Type B pancreatic cell (in vitro differentiated cells): ENCODE results near the gene CRK. TPM values are rescaled to one million over a fixed set of nuclear protein-coding genes. Genes with fewer than 3 reads are reported as not detected.
A peak's percentile ranks its signal among the peaks of the same experiment; 100 is the strongest.
"Not testable (repeated sequence)": the region's sequence is repeated elsewhere in the genome, so short reads cannot be mapped to it uniquely, and the experiment has no call there.

Experiments
- DNase-seq: peaks from one replicate; pipeline ENCODE4 v3.0.0; 2021; ENCODE audit warnings: mixed read lengths; ENCODE audit not compliant: unreplicated experiment; ENCODE audit errors: extremely low spot score
- H3K27ac Mint-ChIP-seq: 2 replicates; pipeline ENCODE4 v1.8.0; 2021; ENCODE audit warnings: mild to moderate bottlenecking, mixed read lengths
- H3K27me3 Mint-ChIP-seq: 2 replicates; pipeline ENCODE4 v1.8.0; 2021; ENCODE audit warnings: mixed read lengths
- H3K36me3 Mint-ChIP-seq: 2 replicates; pipeline ENCODE4 v1.8.0; 2021; ENCODE audit warnings: mixed read lengths
- H3K4me1 Mint-ChIP-seq: one replicate; pipeline ENCODE4 v1.8.0; 2021; ENCODE audit warnings: mixed read lengths; ENCODE audit not compliant: unreplicated experiment
- H3K4me3 Mint-ChIP-seq: 2 replicates; pipeline ENCODE4 v1.8.0; 2021; ENCODE audit warnings: mild to moderate bottlenecking, mixed read lengths
- H3K9me3 Mint-ChIP-seq: 2 replicates; pipeline ENCODE4 v1.8.0; 2021; ENCODE audit warnings: mixed read lengths
- CTCF ChIP-seq: fragments of 200-600 bp; sonication (generic); conservative IDR thresholded peaks from 2 replicates; pipeline ENCODE4 v1.5.0; 2021; ENCODE audit warnings: antibody characterized with exemption, mild to moderate bottlenecking
- total RNA-seq: library from RNA; stranded (reverse); gene quantifications from 2 replicates; pipeline ENCODE4 v1.2.1, GENCODE V29; 2021; ENCODE audit warnings: low replicate concordance

The CRK gene
- total RNA-seq, 1 donor from 2014 or later, result 49.5 TPM

GRCh38 chr17:1422885-1423284 lies 33.1 kb downstream of the CRK start:
- DNase-seq, result no peak
- Mint-ChIP-seq H3K27ac (peak overlapping the region; percentile 80), H3K9me3 (no peaks in the 10 kb centered on the region), H3K4me3 (no peak overlapping the region), H3K4me1 (peaks cover 8% of the 10 kb centered on the region), H3K36me3 (peaks cover 20% of the 10 kb centered on the region), H3K27me3 (no peaks in the 10 kb centered on the region)
- TF ChIP-seq CTCF, result no peak

- no peak overlapping the region for H3K27ac Mint-ChIP-seq
- no peak overlapping the region for H3K4me3 Mint-ChIP-seq
- no peaks in the 10 kb centered on the region for H3K27me3 Mint-ChIP-seq
- H3K4me1 Mint-ChIP-seq, result peaks cover 8% of the 10 kb centered on the region
- peaks cover 20% of the 10 kb centered on the region for H3K36me3 Mint-ChIP-seq
- no peak for TF ChIP-seq CTCF
- no peaks in the 10 kb centered on the region for H3K9me3 Mint-ChIP-seq
- no peak for DNase-seq
Observed at GRCh38 chr17:1421470-1421869, 34.6 kb downstream of the CRK start.

GRCh38 chr17:1420981-1421380 lies 35.1 kb downstream of the CRK start:
- Mint-ChIP-seq H3K36me3 (peaks cover 20% of the 10 kb centered on the region), H3K27me3 (no peaks in the 10 kb centered on the region)
- DNase-seq, result no peak

DNA sequence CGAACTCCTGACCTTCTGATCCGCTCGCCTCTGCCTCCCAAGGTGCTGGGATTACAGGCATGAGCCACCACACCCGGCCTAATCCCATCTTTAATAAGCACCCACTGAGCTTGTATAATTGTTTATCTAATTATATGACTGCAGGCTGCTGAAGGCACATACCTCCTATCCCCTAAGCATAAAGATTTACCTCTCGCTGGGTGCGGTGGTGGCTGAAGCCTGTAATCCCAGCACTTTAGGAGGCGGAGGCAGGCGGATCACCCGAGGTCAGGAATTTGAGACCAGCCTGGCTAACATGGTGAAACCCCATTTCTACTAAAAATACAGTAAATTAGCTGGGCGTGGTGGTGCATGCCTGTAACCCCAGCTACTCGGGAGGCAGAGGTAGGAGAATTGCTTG lies 35.9 kb downstream of the CRK start:
- TF ChIP-seq CTCF, result no peak
- no peak overlapping the region for H3K27ac Mint-ChIP-seq
- H3K4me3 Mint-ChIP-seq, result no peak overlapping the region
- peaks cover 15% of the 10 kb centered on the region for H3K36me3 Mint-ChIP-seq
- peaks cover 8% of the 10 kb centered on the region for H3K4me1 Mint-ChIP-seq
- no peaks in the 10 kb centered on the region for H3K27me3 Mint-ChIP-seq
- H3K9me3 Mint-ChIP-seq, result no peaks in the 10 kb centered on the region
- DNase-seq, result no peak

More at GRCh38 chr17:1420981-1421380, 35.1 kb downstream of the CRK start:
- no peak overlapping the region for H3K4me3 Mint-ChIP-seq
- H3K27ac Mint-ChIP-seq, result no peak overlapping the region
- H3K9me3 Mint-ChIP-seq, result no peaks in the 10 kb centered on the region
- no peak for TF ChIP-seq CTCF
- peaks cover 8% of the 10 kb centered on the region for H3K4me1 Mint-ChIP-seq

DNA sequence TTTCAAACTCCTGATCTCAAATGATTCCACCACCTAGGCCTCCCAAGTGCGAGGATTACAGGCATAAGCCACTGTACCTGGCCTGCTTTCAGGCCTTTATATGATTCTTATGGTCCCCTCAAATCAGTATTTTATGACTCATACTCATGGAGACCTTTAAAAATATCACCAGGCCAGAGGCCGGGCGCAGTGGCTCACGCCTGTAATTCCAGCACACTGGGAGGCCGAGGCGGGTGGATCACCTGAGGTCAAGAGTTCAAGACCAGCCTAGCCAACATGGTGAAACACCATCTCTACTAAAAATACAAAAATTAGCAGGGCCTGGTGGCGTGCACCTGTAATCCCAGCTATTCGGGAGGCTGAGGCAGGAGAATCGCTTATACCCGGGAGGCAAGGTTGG lies 37.6 kb downstream of the CRK start:
- not testable (repeated sequence) for H3K27me3 Mint-ChIP-seq, DNase-seq, H3K4me1 Mint-ChIP-seq, H3K9me3 Mint-ChIP-seq, H3K36me3 Mint-ChIP-seq, H3K4me3 Mint-ChIP-seq, H3K27ac Mint-ChIP-seq

GRCh38 chr17:1416414-1416813 lies 39.6 kb downstream of the CRK start:
- no peak overlapping the region for H3K4me3 Mint-ChIP-seq
- H3K4me1 Mint-ChIP-seq, result no peaks in the 10 kb centered on the region
- no peaks in the 10 kb centered on the region for H3K36me3 Mint-ChIP-seq
- H3K9me3 Mint-ChIP-seq, result no peaks in the 10 kb centered on the region
- no peak for DNase-seq
- H3K27me3 Mint-ChIP-seq, result no peaks in the 10 kb centered on the region
- H3K27ac Mint-ChIP-seq, result no peak overlapping the region
- no peak for TF ChIP-seq CTCF
